ENCODE data around the gene TIAM1. TPM values are rescaled to one million over a fixed set of nuclear protein-coding genes. Genes with fewer than 3 reads are reported as not detected.

The TIAM1 gene
- total RNA-seq, 1 donor from 2014 or later, result 17.8 TPM

DNA sequence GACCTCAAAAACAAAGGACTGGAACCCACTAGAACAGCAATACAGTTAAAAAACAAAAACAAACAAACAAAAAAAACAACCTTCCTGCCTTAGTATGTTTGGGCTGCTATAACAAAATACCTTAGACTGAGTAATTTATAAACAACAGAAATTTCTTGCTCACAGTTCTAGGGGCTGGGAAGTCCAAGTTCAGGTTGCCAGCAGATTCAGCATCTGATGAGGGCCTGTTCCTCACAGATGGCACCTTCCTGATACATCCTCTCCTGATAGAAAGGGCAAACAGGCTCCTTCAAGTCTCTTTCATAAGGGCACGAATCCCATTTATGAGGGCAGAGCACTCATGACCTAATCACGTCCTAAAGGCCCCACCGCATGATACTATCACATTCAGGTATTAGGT is 55.9 kb downstream of the TIAM1 start:
- no peaks in the 10 kb centered on the region for H3K36me3 Mint-ChIP-seq (ENCODE audit: low read depth, unreplicated experiment)
- peaks cover 17% of the 10 kb centered on the region for H3K4me1 Mint-ChIP-seq (ENCODE audit: low read depth, unreplicated experiment)
- H3K9me3 Mint-ChIP-seq (ENCODE audit: unreplicated experiment), result peaks cover 4% of the 10 kb centered on the region

DNA sequence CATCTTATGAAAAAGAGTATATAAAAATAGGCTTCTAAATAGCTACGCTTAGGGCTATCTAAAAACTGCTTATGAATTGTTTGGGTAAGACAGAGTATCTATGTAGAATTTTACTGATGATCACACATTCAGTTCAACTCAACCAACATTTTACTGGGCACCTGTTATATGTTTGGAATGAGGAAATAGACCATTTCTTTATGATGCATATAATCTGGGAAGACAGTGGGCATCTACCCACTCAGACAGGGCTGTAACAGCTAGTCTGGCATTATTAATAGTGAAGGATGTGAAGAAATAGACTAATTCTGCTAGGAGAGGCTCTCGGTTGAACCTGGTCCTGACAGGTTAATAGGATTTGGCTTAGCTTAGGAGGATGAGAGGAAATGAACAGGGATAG is 56.9 kb downstream of the TIAM1 start:
- H3K4me2 ChIP-seq (ENCODE audit: low read length), result no peak overlapping the region
- H3K9me3 ChIP-seq (ENCODE audit: insufficient read depth, low read depth, low read length), result no peaks in the 10 kb centered on the region
- H3K36me3 ChIP-seq (ENCODE audit: insufficient read depth, low read length), result no peaks in the 10 kb centered on the region
- peaks cover 29% of the 10 kb centered on the region for H3K4me1 ChIP-seq (ENCODE audit: insufficient read depth, low read length)
- Mint-ChIP-seq H3K36me3 (ENCODE audit: low read depth, unreplicated experiment) (no peaks in the 10 kb centered on the region), H3K4me3 (ENCODE audit: unreplicated experiment) (no peak overlapping the region), H3K27me3 (ENCODE audit: low read depth, unreplicated experiment) (no peaks in the 10 kb centered on the region), H3K27ac (ENCODE audit: unreplicated experiment) (no peak overlapping the region), H3K9me3 (ENCODE audit: unreplicated experiment) (peaks cover 4% of the 10 kb centered on the region), H3K4me1 (ENCODE audit: low read depth, unreplicated experiment) (peaks cover 24% of the 10 kb centered on the region)
- peaks cover 10% of the 10 kb centered on the region for H3K79me2 ChIP-seq (ENCODE audit: insufficient read depth, low read length)
- FAIRE-seq (no peak), DNase-seq (ENCODE audit: low read depth) (no peak)
- H3K4me3 ChIP-seq (ENCODE audit: insufficient read depth, low read depth, low read length), result no peak overlapping the region
- no peak overlapping the region for H2AFZ ChIP-seq (ENCODE audit: low read depth, low read length)
- no peaks in the 10 kb centered on the region for H3K27me3 ChIP-seq (ENCODE audit: insufficient read depth, low read length)
- H4K20me1 ChIP-seq (ENCODE audit: insufficient read depth, low read length), result no peaks in the 10 kb centered on the region
- TF ChIP-seq, protein P1, sequence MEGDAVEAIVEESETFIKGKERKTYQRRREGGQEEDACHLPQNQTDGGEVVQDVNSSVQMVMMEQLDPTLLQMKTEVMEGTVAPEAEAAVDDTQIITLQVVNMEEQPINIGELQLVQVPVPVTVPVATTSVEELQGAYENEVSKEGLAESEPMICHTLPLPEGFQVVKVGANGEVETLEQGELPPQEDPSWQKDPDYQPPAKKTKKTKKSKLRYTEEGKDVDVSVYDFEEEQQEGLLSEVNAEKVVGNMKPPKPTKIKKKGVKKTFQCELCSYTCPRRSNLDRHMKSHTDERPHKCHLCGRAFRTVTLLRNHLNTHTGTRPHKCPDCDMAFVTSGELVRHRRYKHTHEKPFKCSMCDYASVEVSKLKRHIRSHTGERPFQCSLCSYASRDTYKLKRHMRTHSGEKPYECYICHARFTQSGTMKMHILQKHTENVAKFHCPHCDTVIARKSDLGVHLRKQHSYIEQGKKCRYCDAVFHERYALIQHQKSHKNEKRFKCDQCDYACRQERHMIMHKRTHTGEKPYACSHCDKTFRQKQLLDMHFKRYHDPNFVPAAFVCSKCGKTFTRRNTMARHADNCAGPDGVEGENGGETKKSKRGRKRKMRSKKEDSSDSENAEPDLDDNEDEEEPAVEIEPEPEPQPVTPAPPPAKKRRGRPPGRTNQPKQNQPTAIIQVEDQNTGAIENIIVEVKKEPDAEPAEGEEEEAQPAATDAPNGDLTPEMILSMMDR (IDR thresholded peaks at IDR 0.05; ENCODE audit: insufficient read depth, low read depth, low read length), result no peak
- no peak for TF ChIP-seq EZH2 (IDR thresholded peaks at IDR 0.05; ENCODE audit: insufficient read depth, low read length)
- no peak overlapping the region for H3K9ac ChIP-seq (ENCODE audit: low read length)
- no peak overlapping the region for H3K27ac ChIP-seq (ENCODE audit: low read depth, low read length)

More for the DNA sequence above, 55.9 kb downstream of the TIAM1 start:
- no peak overlapping the region for H3K27ac ChIP-seq (ENCODE audit: low read depth, low read length)
- no peaks in the 10 kb centered on the region for H4K20me1 ChIP-seq (ENCODE audit: insufficient read depth, low read length)
- H3K4me3 ChIP-seq (ENCODE audit: insufficient read depth, low read depth, low read length), result no peak overlapping the region
- FAIRE-seq (no peak), DNase-seq (ENCODE audit: low read depth) (no peak)
- peaks cover 23% of the 10 kb centered on the region for H3K4me1 ChIP-seq (ENCODE audit: insufficient read depth, low read length)
- Mint-ChIP-seq H3K27ac (ENCODE audit: unreplicated experiment) (no peak overlapping the region), H3K27me3 (ENCODE audit: low read depth, unreplicated experiment) (no peaks in the 10 kb centered on the region), H3K4me3 (ENCODE audit: unreplicated experiment) (no peak overlapping the region)
- H3K9ac ChIP-seq (ENCODE audit: low read length), result no peak overlapping the region
- no peak for TF ChIP-seq EZH2 (IDR thresholded peaks at IDR 0.05; ENCODE audit: insufficient read depth, low read length)
- TF ChIP-seq, protein P1 (IDR thresholded peaks at IDR 0.05; ENCODE audit: insufficient read depth, low read depth, low read length), result no peak
- H3K79me2 ChIP-seq (ENCODE audit: insufficient read depth, low read length), result peaks cover 10% of the 10 kb centered on the region
- H2AFZ ChIP-seq (ENCODE audit: low read depth, low read length), result no peak overlapping the region
- no peaks in the 10 kb centered on the region for H3K36me3 ChIP-seq (ENCODE audit: insufficient read depth, low read length)
- no peaks in the 10 kb centered on the region for H3K27me3 ChIP-seq (ENCODE audit: insufficient read depth, low read length)
- no peak overlapping the region for H3K4me2 ChIP-seq (ENCODE audit: low read length)
- H3K9me3 ChIP-seq (ENCODE audit: insufficient read depth, low read depth, low read length), result no peaks in the 10 kb centered on the region

DNA sequence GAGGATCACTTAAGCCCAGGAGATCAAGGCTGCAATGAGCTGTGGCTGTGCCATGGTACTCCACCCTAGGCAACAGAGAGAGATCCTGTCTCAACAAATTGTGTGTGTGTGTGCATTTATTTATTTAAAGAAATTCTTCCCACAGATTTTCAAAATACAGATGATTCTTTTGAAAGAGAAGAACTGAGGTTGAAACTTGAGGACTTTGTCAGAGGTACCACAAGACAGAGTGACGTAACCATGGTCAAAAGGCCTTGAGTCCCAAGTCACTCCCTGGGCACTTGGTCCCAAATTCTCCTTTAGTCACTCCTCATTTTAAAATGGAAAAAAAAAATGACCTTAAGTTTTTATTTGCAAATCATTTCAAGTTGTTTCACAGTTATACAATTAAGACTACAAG is 57.4 kb downstream of the TIAM1 start:
- TF ChIP-seq, protein P1 (IDR thresholded peaks at IDR 0.05; ENCODE audit: insufficient read depth, low read depth, low read length), result no peak
- no peak for TF ChIP-seq EZH2 (IDR thresholded peaks at IDR 0.05; ENCODE audit: insufficient read depth, low read length)
- Histone ChIP-seq H3K9me3 (ENCODE audit: insufficient read depth, low read depth, low read length) (no peaks in the 10 kb centered on the region), H3K27me3 (ENCODE audit: insufficient read depth, low read length) (no peaks in the 10 kb centered on the region), H4K20me1 (ENCODE audit: insufficient read depth, low read length) (no peaks in the 10 kb centered on the region), H3K36me3 (ENCODE audit: insufficient read depth, low read length) (no peaks in the 10 kb centered on the region), H3K79me2 (ENCODE audit: insufficient read depth, low read length) (peaks cover 5% of the 10 kb centered on the region), H3K9ac (ENCODE audit: low read length) (no peak overlapping the region), H3K27ac (ENCODE audit: low read depth, low read length) (no peak overlapping the region), H3K4me3 (ENCODE audit: insufficient read depth, low read depth, low read length) (no peak overlapping the region), H3K4me2 (ENCODE audit: low read length) (no peak overlapping the region), H3K4me1 (ENCODE audit: insufficient read depth, low read length) (peaks cover 29% of the 10 kb centered on the region), H2AFZ (ENCODE audit: low read depth, low read length) (no peak overlapping the region)
- H3K4me3 Mint-ChIP-seq (ENCODE audit: unreplicated experiment), result no peak overlapping the region
- no peaks in the 10 kb centered on the region for H3K27me3 Mint-ChIP-seq (ENCODE audit: low read depth, unreplicated experiment)
- DNase-seq (ENCODE audit: low read depth) (no peak), FAIRE-seq (no peak)
- peaks cover 4% of the 10 kb centered on the region for H3K9me3 Mint-ChIP-seq (ENCODE audit: unreplicated experiment)
- no peaks in the 10 kb centered on the region for H3K36me3 Mint-ChIP-seq (ENCODE audit: low read depth, unreplicated experiment)
- peaks cover 27% of the 10 kb centered on the region for H3K4me1 Mint-ChIP-seq (ENCODE audit: low read depth, unreplicated experiment)
- H3K27ac Mint-ChIP-seq (ENCODE audit: unreplicated experiment), result no peak overlapping the region
